HepG2 (cell line): ENCODE results near the gene ZNRF3. TPM values are rescaled to one million over a fixed set of nuclear protein-coding genes. Genes with fewer than 3 reads are reported as not detected.
A peak's percentile ranks its signal among the peaks of the same experiment; 100 is the strongest.

ENCODE experiments used
- ATF7-NPFF ChIP-seq: sonication (generic); formaldehyde crosslinking; IDR thresholded peaks from 2 replicates; pipeline ENCODE4 v1.8.1; 2023; ENCODE audit warnings: mild to moderate bottlenecking, low read depth, missing genetic modification reagents, moderate library complexity
- ATM ChIP-seq: fragments of 450-650 bp; IDR thresholded peaks from 2 replicates; pipeline ENCODE4 v1.7.1; 2017; ENCODE audit warnings: mild to moderate bottlenecking, borderline replicate concordance
- GLI4 ChIP-seq: sonication (generic); formaldehyde crosslinking; IDR thresholded peaks from 2 replicates; pipeline ENCODE4 v1.5.1; 2020; ENCODE audit warnings: missing genetic modification reagents, mild to moderate bottlenecking, moderate library complexity, borderline replicate concordance
- JUN ChIP-seq: sonication (generic); formaldehyde crosslinking; IDR thresholded peaks from 2 replicates; pipeline ENCODE4 v1.4.0; 2020; ENCODE audit warnings: mild to moderate bottlenecking, missing genetic modification reagents
- KDM2A ChIP-seq: sonication (generic); formaldehyde crosslinking; IDR thresholded peaks from 2 replicates; pipeline ENCODE4 v1.4.0; 2020; ENCODE audit warnings: low read depth, missing genetic modification reagents, borderline replicate concordance
- PAF1 ChIP-seq: IDR thresholded peaks from 2 replicates; pipeline ENCODE4 v1.6.1; 2016; ENCODE audit warnings: missing genetic modification reagents, missing compliant biosample characterization
- PAWR ChIP-seq: sonication (generic); formaldehyde crosslinking; IDR thresholded peaks from 2 replicates; pipeline ENCODE4 v1.4.0; 2020; ENCODE audit warnings: missing genetic modification reagents, mild to moderate bottlenecking, borderline replicate concordance
- RBFOX2 ChIP-seq: fragments of 200-400 bp; formaldehyde crosslinking; IDR thresholded peaks from 2 replicates; pipeline ENCODE4 v1.6.1; 2017; ENCODE audit warnings: low read depth, mild to moderate bottlenecking, low read length
- RBM39 ChIP-seq: fragments of 200-400 bp; formaldehyde crosslinking; IDR thresholded peaks from one replicate; pipeline ENCODE4 v1.6.1; 2018; ENCODE audit warnings: antibody characterized with exemption, mild to moderate bottlenecking, low read depth, low read length; ENCODE audit not compliant: poor library complexity, severe bottlenecking
- RFX3 ChIP-seq: IDR thresholded peaks from 2 replicates; pipeline ENCODE4 v1.6.1; 2016; ENCODE audit warnings: missing biosample characterization, missing genetic modification reagents
- SCMH1 ChIP-seq: sonication (generic); formaldehyde crosslinking; IDR thresholded peaks from 2 replicates; pipeline ENCODE4 v1.9.0; 2021; ENCODE audit warnings: missing genetic modification reagents, mild to moderate bottlenecking, borderline replicate concordance
- ZFP41 ChIP-seq: sonication (generic); formaldehyde crosslinking; IDR thresholded peaks from 2 replicates; pipeline ENCODE4 v1.4.0; 2020; ENCODE audit warnings: mild to moderate bottlenecking, missing genetic modification reagents, borderline replicate concordance
- ZFP90 ChIP-seq: sonication (generic); formaldehyde crosslinking; IDR thresholded peaks from 2 replicates; pipeline ENCODE4 v1.8.0; 2022; ENCODE audit warnings: missing genetic modification reagents, mild to moderate bottlenecking, inconsistent platforms, borderline replicate concordance
- ZNF335 ChIP-seq: sonication (generic); formaldehyde crosslinking; IDR thresholded peaks from 2 replicates; pipeline ENCODE4 v1.4.0; 2020; ENCODE audit warnings: missing genetic modification reagents
- ZNF34 ChIP-seq: sonication (generic); formaldehyde crosslinking; IDR thresholded peaks from 2 replicates; pipeline ENCODE4 v1.4.0; 2020; ENCODE audit warnings: mild to moderate bottlenecking, missing genetic modification reagents, borderline replicate concordance
- ZNF430 ChIP-seq: sonication (generic); formaldehyde crosslinking; IDR thresholded peaks from 2 replicates; pipeline ENCODE4 v1.9.0; 2021; ENCODE audit warnings: mild to moderate bottlenecking, missing genetic modification reagents
- ZNF720 ChIP-seq: sonication (generic); formaldehyde crosslinking; IDR thresholded peaks from 2 replicates; pipeline ENCODE4 v1.4.0; 2020; ENCODE audit warnings: missing genetic modification reagents
- ZNF746 ChIP-seq: sonication (generic); formaldehyde crosslinking; IDR thresholded peaks from 2 replicates; pipeline ENCODE4 v1.8.0; 2022; ENCODE audit warnings: mild to moderate bottlenecking, missing genetic modification reagents
- polyA plus RNA-seq, 8 experiments: library from polyadenylated mRNA; depleted of rRNA in 3 of 8; stranded (reverse) in 7 of 8; unstranded in 1 of 8; fragments of >200 nt; fragmentation: Illumina TruSeq in 4 of 8; extraction: Trizol in 4 of 8; gene quantifications; 2 replicates each; pipeline versions ENCODE4 v1.2.1 to v1.2.3, GENCODE V29; 2011 to 2016; ENCODE audit warnings: low read depth in 4 of 8, missing spikeins in 1 of 8, mixed read lengths in 1 of 8; ENCODE audit not compliant: insufficient read depth in 1 of 8
- total RNA-seq, 5 experiments: library from RNA; depleted of rRNA; stranded (reverse); fragments of >200 nt; fragmentation: Illumina TruSeq; extraction: Trizol; gene quantifications; 2 replicates each; pipeline ENCODE4 v1.2.3, GENCODE V29; 2016; ENCODE audit warnings: low read depth in 1 of 5
- TF ChIP-seq, protein P1 (sequence below): sonication (generic); formaldehyde crosslinking; IDR thresholded peaks from 2 replicates; pipeline ENCODE4 v1.5.0; 2020; ENCODE audit warnings: missing genetic modification reagents
- TF ChIP-seq, protein P2 (sequence below): IDR thresholded peaks from 2 replicates; pipeline ENCODE4 v1.6.1; 2016; ENCODE audit warnings: low read depth, missing genetic modification reagents, missing compliant biosample characterization
- TF ChIP-seq, protein P3 (sequence below): IDR thresholded peaks from 2 replicates; pipeline ENCODE4 v1.6.1; 2012; ENCODE audit warnings: inconsistent platforms
- TF ChIP-seq, protein P4 (sequence below): IDR thresholded peaks from 2 replicates; pipeline ENCODE4 v1.6.1; 2012; ENCODE audit warnings: low read depth, low read length, improper control_type of control experiment

The ZNRF3 gene
- total and polyA plus RNA-seq, 2 of the 13 experiments (the other 11 are each of a cell fraction or from before 2014, with no cell fraction given) = 20.3 to 36.7 TPM

DNA sequence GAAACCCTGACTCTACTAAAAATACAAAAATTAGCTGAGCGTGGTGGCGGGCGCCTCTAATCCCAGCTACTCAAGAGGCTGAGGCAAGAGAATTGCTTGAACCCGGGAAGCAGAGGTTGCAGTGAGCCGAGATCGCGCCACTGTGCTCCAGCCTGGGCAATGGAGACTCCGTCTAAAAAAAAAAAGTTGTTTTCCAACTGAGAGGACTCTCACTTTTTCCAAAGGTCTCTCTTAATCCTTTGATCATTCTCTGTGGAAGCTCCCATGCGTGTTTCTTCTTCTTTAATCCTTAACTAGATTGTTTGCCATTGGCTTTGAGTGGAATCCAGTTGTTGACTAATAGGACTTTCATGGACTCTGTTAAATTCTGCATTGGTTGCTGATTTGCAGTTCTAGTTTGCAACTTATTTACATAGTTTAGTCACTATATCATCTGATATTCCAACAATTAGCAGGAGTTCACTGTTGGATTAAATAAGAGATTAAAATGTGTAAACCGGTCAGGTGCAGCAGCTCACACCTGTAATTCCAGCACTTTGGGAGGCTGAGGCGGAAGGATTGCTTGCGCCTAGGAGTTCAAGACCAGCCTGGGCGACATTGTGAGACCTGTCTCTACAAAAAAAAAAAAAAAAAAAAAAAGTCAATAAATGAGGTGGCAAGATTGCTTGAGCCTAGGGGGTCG is 98.6 kb downstream of the ZNRF3 start (continued):
- TF ChIP-seq KDM2A = peak; percentile 39; the same call in 1 of the 2 replicates
- TF ChIP-seq ZFP41 (CRISPR knock-in tag) = no peak
- no peak for TF ChIP-seq ZNF746 (CRISPR knock-in tag)
- no peak for TF ChIP-seq ATF7-NPFF (CRISPR knock-in tag)
- TF ChIP-seq ZNF34 = no peak
- no peak; the same call in 1 of the 2 replicates for TF ChIP-seq RFX3
- no peak for TF ChIP-seq GLI4 (CRISPR knock-in tag)
- TF ChIP-seq JUN (CRISPR knock-in tag) = peak; percentile 79
- TF ChIP-seq ATM = no peak
- peak; percentile 62; the same call in 1 of the 2 replicates for TF ChIP-seq ZNF430
- no peak for TF ChIP-seq RBFOX2
- TF ChIP-seq, protein P1, sequence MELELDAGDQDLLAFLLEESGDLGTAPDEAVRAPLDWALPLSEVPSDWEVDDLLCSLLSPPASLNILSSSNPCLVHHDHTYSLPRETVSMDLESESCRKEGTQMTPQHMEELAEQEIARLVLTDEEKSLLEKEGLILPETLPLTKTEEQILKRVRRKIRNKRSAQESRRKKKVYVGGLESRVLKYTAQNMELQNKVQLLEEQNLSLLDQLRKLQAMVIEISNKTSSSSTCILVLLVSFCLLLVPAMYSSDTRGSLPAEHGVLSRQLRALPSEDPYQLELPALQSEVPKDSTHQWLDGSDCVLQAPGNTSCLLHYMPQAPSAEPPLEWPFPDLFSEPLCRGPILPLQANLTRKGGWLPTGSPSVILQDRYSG (CRISPR knock-in tag) = no peak
- no peak for TF ChIP-seq ZNF720 (CRISPR knock-in tag)
- TF ChIP-seq, protein P2, sequence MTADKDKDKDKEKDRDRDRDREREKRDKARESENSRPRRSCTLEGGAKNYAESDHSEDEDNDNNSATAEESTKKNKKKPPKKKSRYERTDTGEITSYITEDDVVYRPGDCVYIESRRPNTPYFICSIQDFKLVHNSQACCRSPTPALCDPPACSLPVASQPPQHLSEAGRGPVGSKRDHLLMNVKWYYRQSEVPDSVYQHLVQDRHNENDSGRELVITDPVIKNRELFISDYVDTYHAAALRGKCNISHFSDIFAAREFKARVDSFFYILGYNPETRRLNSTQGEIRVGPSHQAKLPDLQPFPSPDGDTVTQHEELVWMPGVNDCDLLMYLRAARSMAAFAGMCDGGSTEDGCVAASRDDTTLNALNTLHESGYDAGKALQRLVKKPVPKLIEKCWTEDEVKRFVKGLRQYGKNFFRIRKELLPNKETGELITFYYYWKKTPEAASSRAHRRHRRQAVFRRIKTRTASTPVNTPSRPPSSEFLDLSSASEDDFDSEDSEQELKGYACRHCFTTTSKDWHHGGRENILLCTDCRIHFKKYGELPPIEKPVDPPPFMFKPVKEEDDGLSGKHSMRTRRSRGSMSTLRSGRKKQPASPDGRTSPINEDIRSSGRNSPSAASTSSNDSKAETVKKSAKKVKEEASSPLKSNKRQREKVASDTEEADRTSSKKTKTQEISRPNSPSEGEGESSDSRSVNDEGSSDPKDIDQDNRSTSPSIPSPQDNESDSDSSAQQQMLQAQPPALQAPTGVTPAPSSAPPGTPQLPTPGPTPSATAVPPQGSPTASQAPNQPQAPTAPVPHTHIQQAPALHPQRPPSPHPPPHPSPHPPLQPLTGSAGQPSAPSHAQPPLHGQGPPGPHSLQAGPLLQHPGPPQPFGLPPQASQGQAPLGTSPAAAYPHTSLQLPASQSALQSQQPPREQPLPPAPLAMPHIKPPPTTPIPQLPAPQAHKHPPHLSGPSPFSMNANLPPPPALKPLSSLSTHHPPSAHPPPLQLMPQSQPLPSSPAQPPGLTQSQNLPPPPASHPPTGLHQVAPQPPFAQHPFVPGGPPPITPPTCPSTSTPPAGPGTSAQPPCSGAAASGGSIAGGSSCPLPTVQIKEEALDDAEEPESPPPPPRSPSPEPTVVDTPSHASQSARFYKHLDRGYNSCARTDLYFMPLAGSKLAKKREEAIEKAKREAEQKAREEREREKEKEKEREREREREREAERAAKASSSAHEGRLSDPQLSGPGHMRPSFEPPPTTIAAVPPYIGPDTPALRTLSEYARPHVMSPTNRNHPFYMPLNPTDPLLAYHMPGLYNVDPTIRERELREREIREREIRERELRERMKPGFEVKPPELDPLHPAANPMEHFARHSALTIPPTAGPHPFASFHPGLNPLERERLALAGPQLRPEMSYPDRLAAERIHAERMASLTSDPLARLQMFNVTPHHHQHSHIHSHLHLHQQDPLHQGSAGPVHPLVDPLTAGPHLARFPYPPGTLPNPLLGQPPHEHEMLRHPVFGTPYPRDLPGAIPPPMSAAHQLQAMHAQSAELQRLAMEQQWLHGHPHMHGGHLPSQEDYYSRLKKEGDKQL (CRISPR knock-in tag) = 0 out of 2 replicates have a peak, but pooled peaks have one; percentile 79
- no peak for TF ChIP-seq SCMH1
- no peak for TF ChIP-seq ZNF335 (CRISPR knock-in tag)
- peak; percentile 22; the same call in 1 of the 2 replicates for TF ChIP-seq ZFP90 (CRISPR knock-in tag)
- TF ChIP-seq, protein P3, sequence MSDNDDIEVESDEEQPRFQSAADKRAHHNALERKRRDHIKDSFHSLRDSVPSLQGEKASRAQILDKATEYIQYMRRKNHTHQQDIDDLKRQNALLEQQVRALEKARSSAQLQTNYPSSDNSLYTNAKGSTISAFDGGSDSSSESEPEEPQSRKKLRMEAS = 0 out of 2 replicates have a peak, but pooled peaks have one; percentile 14
- TF ChIP-seq RBM39 = no peak
- no peak for TF ChIP-seq PAF1 (CRISPR knock-in tag)
- no peak for TF ChIP-seq PAWR
- TF ChIP-seq, protein P4, sequence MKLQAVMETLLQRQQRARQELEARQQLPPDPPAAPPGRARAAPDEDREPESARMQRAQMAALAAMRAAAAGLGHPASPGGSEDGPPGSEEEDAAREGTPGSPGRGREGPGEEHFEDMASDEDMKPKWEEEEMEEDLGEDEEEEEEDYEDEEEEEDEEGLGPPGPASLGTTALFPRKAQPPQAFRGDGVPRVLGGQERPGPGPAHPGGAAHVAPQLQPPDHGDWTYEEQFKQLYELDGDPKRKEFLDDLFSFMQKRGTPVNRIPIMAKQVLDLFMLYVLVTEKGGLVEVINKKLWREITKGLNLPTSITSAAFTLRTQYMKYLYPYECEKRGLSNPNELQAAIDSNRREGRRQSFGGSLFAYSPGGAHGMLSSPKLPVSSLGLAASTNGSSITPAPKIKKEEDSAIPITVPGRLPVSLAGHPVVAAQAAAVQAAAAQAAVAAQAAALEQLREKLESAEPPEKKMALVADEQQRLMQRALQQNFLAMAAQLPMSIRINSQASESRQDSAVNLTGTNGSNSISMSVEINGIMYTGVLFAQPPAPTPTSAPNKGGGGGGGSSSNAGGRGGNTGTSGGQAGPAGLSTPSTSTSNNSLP = peak; percentile 76
